Spleen (tissue), 11 donors: ENCODE measurements around the gene NISCH. TPM values are rescaled to one million over a fixed set of nuclear protein-coding genes. Genes with fewer than 3 reads are reported as not detected.

Experiments
- DNase-seq: peaks from one replicate; pipeline ENCODE4 v3.0.0-alpha.2; 2020
- H3K27ac ChIP-seq, 8 donors: fragments of 200-600 bp; sonication (generic) in 7 of 8; 1 replicate in 4 of 8; 2 replicates in 4 of 8; pipeline versions ENCODE4 v1.5.0 to v1.8.0; 2016 to 2021; ENCODE audit warnings: inconsistent platforms in 4 of 8, mild to moderate bottlenecking in 4 of 8, moderate library complexity in 1 of 8
- H3K27me3 ChIP-seq, 7 donors: fragments of 200-600 bp; sonication (generic) in 6 of 7; replicated peaks in 1 of 7; 1 replicate in 4 of 7; 2 replicates in 3 of 7; pipeline versions ENCODE4 v1.5.0 to v1.8.0; 2016 to 2021; ENCODE audit warnings: inconsistent platforms in 3 of 7, mild to moderate bottlenecking in 1 of 7
- H3K36me3 ChIP-seq, 6 donors: fragments of 200-600 bp; sonication (generic) in 5 of 6; 1 replicate in 4 of 6; 2 replicates in 2 of 6; pipeline versions ENCODE4 v1.5.0 to v1.8.0; 2016 to 2021; ENCODE audit warnings: inconsistent platforms in 2 of 6
- H3K4me1 ChIP-seq, 6 donors: fragments of 200-600 bp; sonication (generic) in 5 of 6; 1 replicate in 3 of 6; 2 replicates in 3 of 6; pipeline versions ENCODE4 v1.5.0 to v1.8.0; 2016 to 2021; ENCODE audit warnings: inconsistent platforms in 3 of 6
- H3K4me3 ChIP-seq, 8 donors: fragments of 200-600 bp; sonication (generic) in 7 of 8; 1 replicate in 4 of 8; 2 replicates in 4 of 8; pipeline versions ENCODE4 v1.5.0 to v1.8.0; 2016 to 2021; ENCODE audit warnings: inconsistent platforms in 4 of 8, mild to moderate bottlenecking in 4 of 8, moderate library complexity in 2 of 8
- H3K9me3 ChIP-seq, 8 donors: fragments of 200-600 bp; sonication (generic) in 7 of 8; 1 replicate in 4 of 8; 2 replicates in 4 of 8; pipeline versions ENCODE4 v1.5.0 to v1.8.0; 2016 to 2021; ENCODE audit warnings: inconsistent platforms in 4 of 8
- CTCF ChIP-seq, 11 experiments: fragments of 200-600 bp in 7 of 11; fragments of 450-650 bp in 4 of 11; sonication (generic) in 4 of 11; IDR thresholded peaks in 8 of 11; conservative IDR thresholded peaks in 3 of 11; 1 replicate in 7 of 11; 2 replicates in 4 of 11; pipeline versions ENCODE4 v1.4.0 to v1.8.0; 2016 to 2021; ENCODE audit warnings: antibody characterized with exemption in 11 of 11, inconsistent platforms in 4 of 11, mild to moderate bottlenecking in 1 of 11
- POLR2A ChIP-seq, 3 donors: fragments of 450-650 bp; IDR thresholded peaks; one replicate each; pipeline ENCODE4 v1.5.1; 2017; ENCODE audit warnings: antibody characterized with exemption in 3 of 3, mild to moderate bottlenecking in 1 of 3
- POLR2AphosphoS5 ChIP-seq, 3 donors: sonication (generic); formaldehyde crosslinking; IDR thresholded peaks; one replicate each; pipeline ENCODE4 v1.5.1; 2017; ENCODE audit warnings: antibody characterized with exemption in 3 of 3
- WGBS, 5 donors: extraction: QIAGEN DNeasy Blood & Tissue Kit in 3 of 5; methylation state at CpG; one replicate each; pipeline versions ENCODE4 v1.1.5 to v1.1.7; 2013 to 2018; 5-methylcytosine and 5-hydroxymethylcytosine counted together
- intact Hi-C: fragments of 100-400 bp; cut with DNase I; formaldehyde crosslinking; loops from one replicate; pipeline ENCODE4 v1.15.0; 2023; ENCODE audit warnings: low total_unique reads
- polyA plus RNA-seq, 3 donors: library from polyadenylated mRNA; stranded (reverse); fragments of 200-250 nt; gene quantifications; one replicate each; pipeline ENCODE4 v1.2.1, GENCODE V29; 2013
- total RNA-seq, 7 donors: library from RNA; depleted of rRNA in 3 of 7; stranded (reverse); fragments of >200 nt in 3 of 7; fragmentation: NEBNext Ultra II Directional in 4 of 7; extraction: Animal tissue kit (Norgen Biotek cat#: 25700) in 4 of 7; gene quantifications; one replicate each; pipeline versions ENCODE4 v1.1.0 to v1.2.1, GENCODE V29; 2016 to 2021
- donor health status: healthy with polysubstance abuse.
- donor health status: DM: no; HTN: no; CAD: no; lungs with moderate emphysema.
- donor health status: DM: no; HTN: no; CAD: no.
- donor health status: Bipolar disorder and iron deficiency.
- donor health status: healthy.
- donor health status: DM: no; HTN: no; CAD: no.
- donor health status: DM: yes; HTN: yes; CAD: no.

Gene NISCH
- total and polyA plus RNA-seq, 10 donors, result 18.9 to 92.7 (median 78.8) TPM

- H3K9me3 ChIP-seq, result no peaks in the 10 kb centered on the region
- TF ChIP-seq POLR2A (IDR thresholded peaks at IDR 0.05), result no peak
- TF ChIP-seq POLR2AphosphoS5 (IDR thresholded peaks at IDR 0.05), result no peak
- TF ChIP-seq CTCF (IDR thresholded peaks at IDR 0.05 in 8 of 11, conservative IDR thresholded peaks at IDR 0.05 in 3 of 11), result no peak
- H3K27me3 ChIP-seq, result no peaks in the 10 kb centered on the region
- intact Hi-C loops, result no loop called here
- no peaks in the 10 kb centered on the region for H3K36me3 ChIP-seq
- WGBS, 5 donors, result 82 to 94% (median 90%) methylated on average over 3 to 4 of the region's 4 CpGs
- no peak overlapping the region for H3K4me3 ChIP-seq
- no peak overlapping the region for H3K27ac ChIP-seq
- peaks cover 0 to 24% (median 17%) of the 10 kb centered on the region in 6 donors for H3K4me1 ChIP-seq
- DNase-seq, result peak; percentile 50
Observed at GRCh38 chr3:52446042-52446441, 9.4 kb upstream of the NISCH start.

GRCh38 chr3:52446631-52447511 lies 8.5 kb upstream of the NISCH start:
- Histone ChIP-seq H3K9me3 (no peaks in the 10 kb centered on the region), H3K4me3 (no peak overlapping the region), H3K27ac (no peak overlapping the region), H3K27me3 (no peaks in the 10 kb centered on the region), H3K36me3 (no peaks in the 10 kb centered on the region), H3K4me1 (peaks cover 0 to 24% (median 17%) of the 10 kb centered on the region in 6 donors)
- WGBS, 5 donors, result 23 to 38% (median 37%) methylated on average over 9 to 13 of the region's 13 CpGs
- TF ChIP-seq POLR2A (IDR thresholded peaks at IDR 0.05) (no peak), CTCF (IDR thresholded peaks at IDR 0.05 in 8 of 11, conservative IDR thresholded peaks at IDR 0.05 in 3 of 11) (peak; percentile 89 to 100 (median 98))
- intact Hi-C loops, result no loop called here
- peak; percentile 87 for DNase-seq

GRCh38 chr3:52447512-52448355 lies 7.7 kb upstream of the NISCH start:
- DNase-seq, result peak; percentile 64
- H3K9me3 ChIP-seq, result no peaks in the 10 kb centered on the region
- WGBS, 5 donors, result 74 to 83% (median 78%) methylated on average over 12 of the region's 12 CpGs
- no peak overlapping the region for H3K27ac ChIP-seq
- intact Hi-C loops, result no loop called here
- peaks cover 0 to 24% (median 17%) of the 10 kb centered on the region in 6 donors for H3K4me1 ChIP-seq
- TF ChIP-seq POLR2AphosphoS5 (IDR thresholded peaks at IDR 0.05) (no peak), POLR2A (IDR thresholded peaks at IDR 0.05) (no peak), CTCF (IDR thresholded peaks at IDR 0.05 in 8 of 11, conservative IDR thresholded peaks at IDR 0.05 in 3 of 11) (no peak)
- no peaks in the 10 kb centered on the region for H3K36me3 ChIP-seq
- no peaks in the 10 kb centered on the region for H3K27me3 ChIP-seq
- no peak overlapping the region for H3K4me3 ChIP-seq
